Heart left ventricle (tissue), 16 donors: ENCODE data around the gene PACSIN3. TPM values are rescaled to one million over a fixed set of nuclear protein-coding genes. Genes with fewer than 3 reads are reported as not detected.

ENCODE experiments used
- ATAC-seq, 4 donors: fragments of 200-7000 bp; cut with Tn5 transposase; one replicate each; pipeline ENCODE4 v1.9.1; 2020 to 2022; ENCODE audit warnings: moderate library complexity in 4 of 4, mild to moderate bottlenecking in 3 of 4, moderate number of reproducible peaks in 1 of 4
- DNase-seq, 5 donors: peaks; one replicate each; pipeline ENCODE4 v3.0.0-alpha.2; 2020
- H3K27ac ChIP-seq, 12 donors: fragments of 200-600 bp; sonication (generic) in 4 of 12; one replicate each; pipeline versions ENCODE4 v1.5.0 to v1.8.0; 2016 to 2022; ENCODE audit warnings: mild to moderate bottlenecking in 2 of 12
- H3K27me3 ChIP-seq, 9 donors: fragments of 200-600 bp; sonication (generic) in 2 of 9; one replicate each; pipeline versions ENCODE4 v1.5.1 to v1.8.0; 2016 to 2022; ENCODE audit warnings: mild to moderate bottlenecking in 3 of 9
- H3K36me3 ChIP-seq, 9 donors: fragments of 200-600 bp; sonication (generic) in 2 of 9; one replicate each; pipeline versions ENCODE4 v1.5.0 to v1.8.0; 2018 to 2022; ENCODE audit warnings: mild to moderate bottlenecking in 2 of 9
- H3K4me1 ChIP-seq, 12 donors: fragments of 200-600 bp; sonication (generic) in 4 of 12; one replicate each; pipeline versions ENCODE4 v1.5.0 to v1.8.0; 2016 to 2022; ENCODE audit warnings: mild to moderate bottlenecking in 3 of 12
- H3K4me3 ChIP-seq, 12 donors: fragments of 200-600 bp; sonication (generic) in 4 of 12; one replicate each; pipeline versions ENCODE4 v1.5.0 to v1.8.0; 2017 to 2022; ENCODE audit warnings: mild to moderate bottlenecking in 9 of 12, moderate library complexity in 4 of 12
- H3K9me3 ChIP-seq, 12 donors: fragments of 200-600 bp; sonication (generic) in 4 of 12; one replicate each; pipeline versions ENCODE4 v1.5.0 to v1.8.0; 2016 to 2022; ENCODE audit warnings: mild to moderate bottlenecking in 1 of 12
- CTCF ChIP-seq, 12 donors: fragments of 200-600 bp; sonication (generic) in 4 of 12; IDR thresholded peaks; one replicate each; pipeline versions ENCODE4 v1.5.0 to v1.8.0; 2018 to 2022; ENCODE audit warnings: antibody characterized with exemption in 12 of 12, mild to moderate bottlenecking in 5 of 12
- POLR2A ChIP-seq, 2 donors: fragments of 450-650 bp; IDR thresholded peaks; one replicate each; pipeline ENCODE4 v1.6.1; 2017; ENCODE audit warnings: antibody characterized with exemption in 2 of 2, mild to moderate bottlenecking in 2 of 2, moderate library complexity in 2 of 2
- WGBS, 4 donors: extraction: QIAGEN DNeasy Blood & Tissue Kit in 2 of 4; methylation state at CpG; one replicate each; pipeline versions ENCODE4 v1.1.5 to v1.1.7; 2013 to 2018; 5-methylcytosine and 5-hydroxymethylcytosine counted together
- intact Hi-C, 10 donors: fragments of 100-400 bp; cut with DNase I; formaldehyde crosslinking; loops; one replicate each; pipeline versions ENCODE4 v1.11.1 to v1.14.2; 2022
- polyA plus RNA-seq, 2 donors: library from polyadenylated mRNA; stranded (reverse); fragments of 200-250 nt; gene quantifications; one replicate each; pipeline ENCODE4 v1.2.3, GENCODE V29; 2013
- total RNA-seq, 9 donors: library from RNA; depleted of rRNA in 2 of 9; stranded (reverse); fragments of >200 nt in 2 of 9; fragmentation: NEBNext Ultra II Directional in 3 of 9; extraction: Animal tissue kit (Norgen Biotek cat#: 25700) in 3 of 9; gene quantifications; one replicate each; pipeline versions ENCODE4 v1.1.0 to v1.2.4, GENCODE V29; 2016 to 2023
- donor health status: ischemic (EF 13 %, LVEDD 7.1; RV severe dilation, severe dysfunction).
- donor health status: healthy with polysubstance abuse.
- donor health status: DM: no; HTN: yes; CAD: no.
- donor health status: DM: no; HTN: no; CAD: no.
- donor health status: ischemic (EF 25% LVEDD 6.9; RV normal size, moderate dysfunction).
- donor health status: ischemic (EF 25% LVEDD 5.7; RV mildly dilated, moderate dysfunction).
- donor health status: healthy.
- donor health status: DM: yes; HTN: yes; CAD: no.
- donor health status: ischemic (EF 35%, LVEDD 5.7; RV mildly dilated, moderate dysfunction).
- donor health status: nonischemic (EF 11% LVEDD 7.7; RV severe dilation, severe dysfunction).
- donor health status: DM: yes; HTN: yes; CAD: no.
- donor health status: PGD.
- donor health status: ischemic (EF 29% LVEDD 5.4; RV normal size, mild dysfunction).
- donor health status: nonischemic (EF 23%, LVEDD 6.1; RV moderate dilation, normal function).

Gene PACSIN3
- total and polyA plus RNA-seq, 11 donors, result 123 to 330 (median 211) TPM

GRCh38 chr11:47139878-47140277 is 46.4 kb downstream of the PACSIN3 start:
- ATAC-seq, result no peak
- Histone ChIP-seq H3K4me3 (no peak overlapping the region), H3K27me3 (no peaks in the 10 kb centered on the region), H3K9me3 (no peaks in the 10 kb centered on the region), H3K36me3 (peaks cover 0 to 14% (median 10%) of the 10 kb centered on the region in 9 donors), H3K27ac (no peak overlapping the region), H3K4me1 (peaks cover 0 to 15% (median 5%) of the 10 kb centered on the region in 12 donors)
- WGBS, 4 donors, result 83 to 88% (median 88%) methylated on average over 4 of the region's 4 CpGs
- TF ChIP-seq POLR2A (IDR thresholded peaks at IDR 0.05) (no peak), CTCF (IDR thresholded peaks at IDR 0.05) (no peak)
- intact Hi-C loops, result loop anchor here in 1 of 10 donors (5.0 to 10.0 kb wide), 2 partner anchors 65 to 223 kb away; partner anchors contain the start of gene LRP4
- DNase-seq, result no peak

GRCh38 chr11:47137476-47137875 is 48.8 kb downstream of the PACSIN3 start:
- ATAC-seq (no peak), DNase-seq (no peak)
- H3K4me1 ChIP-seq, result peaks cover 0 to 2% (median 0%) of the 10 kb centered on the region in 12 donors
- H3K4me3 ChIP-seq, result no peak overlapping the region
- H3K27me3 ChIP-seq, result no peaks in the 10 kb centered on the region
- H3K27ac ChIP-seq, result no peak overlapping the region
- TF ChIP-seq POLR2A (IDR thresholded peaks at IDR 0.05), result no peak
- no peak for TF ChIP-seq CTCF (IDR thresholded peaks at IDR 0.05)
- no peaks in the 10 kb centered on the region for H3K9me3 ChIP-seq
- intact Hi-C loops, result loop anchor here in 1 of 10 donors (10.0 kb wide), 1 partner anchor 63 kb away; no protein-coding TSS in a partner anchor
- peaks cover 0 to 14% (median 10%) of the 10 kb centered on the region in 9 donors for H3K36me3 ChIP-seq
- 95 to 98% (median 97%) methylated on average over 2 of the region's 2 CpGs for WGBS, 4 donors

- intact Hi-C loops, result loop anchor here in 1 of 10 donors (10.0 kb wide), 1 partner anchor 62 kb away; no protein-coding TSS in a partner anchor
- DNase-seq, result no peak
These were observed 49.3 kb downstream of the PACSIN3 start for GRCh38 chr11:47136921-47137320.

GRCh38 chr11:47136327-47136726 is 49.9 kb downstream of the PACSIN3 start:
- intact Hi-C loops, result loop anchor here in 1 of 10 donors (10.0 kb wide), 1 partner anchor 62 kb away; no protein-coding TSS in a partner anchor
- Histone ChIP-seq H3K27me3 (no peaks in the 10 kb centered on the region), H3K27ac (no peak overlapping the region), H3K36me3 (peaks cover 0 to 14% (median 10%) of the 10 kb centered on the region in 9 donors), H3K4me1 (peaks cover 0 to 3% (median 0%) of the 10 kb centered on the region in 12 donors), H3K4me3 (no peak overlapping the region), H3K9me3 (no peaks in the 10 kb centered on the region)
- no peak for TF ChIP-seq CTCF (IDR thresholded peaks at IDR 0.05)
- TF ChIP-seq POLR2A (IDR thresholded peaks at IDR 0.05), result no peak
- ATAC-seq (no peak), DNase-seq (no peak)
- WGBS, 4 donors, result 77 to 87% (median 84%) methylated on average over 3 of the region's 3 CpGs

More at GRCh38 chr11:47136921-47137320, 49.3 kb downstream of the PACSIN3 start:
- ATAC-seq, result no peak
- no peak overlapping the region for H3K4me3 ChIP-seq
- H3K27ac ChIP-seq, result no peak overlapping the region
- peaks cover 0 to 14% (median 10%) of the 10 kb centered on the region in 9 donors for H3K36me3 ChIP-seq
- TF ChIP-seq CTCF (IDR thresholded peaks at IDR 0.05), result no peak
- no peak for TF ChIP-seq POLR2A (IDR thresholded peaks at IDR 0.05)
- WGBS, 4 donors, result 92 to 96% (median 95%) methylated on average over 3 of the region's 3 CpGs
- peaks cover 0 to 3% (median 0%) of the 10 kb centered on the region in 12 donors for H3K4me1 ChIP-seq
- H3K27me3 ChIP-seq, result no peaks in the 10 kb centered on the region
- H3K9me3 ChIP-seq, result no peaks in the 10 kb centered on the region
